Epithelial cell of prostate (primary cell): ENCODE measurements around the gene TMEM79.
A peak's percentile ranks its signal among the peaks of the same experiment; 100 is the strongest.

Experiments used
- DNase-seq: peaks from one replicate; pipeline ENCODE4 v3.0.0-alpha.2; 2011; ENCODE audit warnings: low read depth, low spot score
- H3K27ac ChIP-seq: fragments of 450-650 bp; 2 replicates; pipeline ENCODE4 v1.5.1; 2017; ENCODE audit warnings: mild to moderate bottlenecking

TMEM79 gene

GRCh38 chr1:156262461-156263287 is 21.5 kb upstream of the TMEM79 start:
- peak; percentile 58 for DNase-seq
- peak overlapping the region; percentile 87 for H3K27ac ChIP-seq

GRCh38 chr1:156263288-156263655 is 20.9 kb upstream of the TMEM79 start:
- H3K27ac ChIP-seq, result peak overlapping the region; percentile 87
- DNase-seq, result no peak

GRCh38 chr1:156266051-156266450 is 18.1 kb upstream of the TMEM79 start:
- H3K27ac ChIP-seq, result no peak overlapping the region
- DNase-seq, result no peak

- no peak for DNase-seq
- no peak overlapping the region for H3K27ac ChIP-seq
These were observed 15.8 kb upstream of the TMEM79 start for GRCh38 chr1:156268336-156268735.

- no peak for DNase-seq
- H3K27ac ChIP-seq, result peak overlapping the region; percentile 38
These were observed 13.8 kb upstream of the TMEM79 start for GRCh38 chr1:156270314-156270713.

- no peak overlapping the region for H3K27ac ChIP-seq
- no peak for DNase-seq
These were observed 7.6 kb upstream of the TMEM79 start for GRCh38 chr1:156276532-156276931.

GRCh38 chr1:156276966-156277381 is 7.2 kb upstream of the TMEM79 start:
- H3K27ac ChIP-seq, result no peak overlapping the region

GRCh38 chr1:156279837-156280236 is 4.3 kb upstream of the TMEM79 start:
- no peak overlapping the region for H3K27ac ChIP-seq
- no peak for DNase-seq

More at GRCh38 chr1:156276966-156277381, 7.2 kb upstream of the TMEM79 start:
- DNase-seq, result no peak

GRCh38 chr1:156281281-156281680 is 2.8 kb upstream of the TMEM79 start:
- DNase-seq, result no peak
- peak overlapping the region; percentile 87 for H3K27ac ChIP-seq

GRCh38 chr1:156281693-156282478 is 2.2 kb upstream of the TMEM79 start:
- H3K27ac ChIP-seq, result peak overlapping the region; percentile 87
- no peak for DNase-seq

- peak within 1 kb of the TSS; percentile 87 for H3K27ac ChIP-seq
- DNase-seq, result peak; percentile 97
These were observed 1.5 kb upstream of the TMEM79 start, which contains the start of gene SMG5 for GRCh38 chr1:156282479-156283222. Gene SMG5 (minus strand): TSS chr1:156282825. CDS start chr1:156282680, 145 bp downstream.

GRCh38 chr1:156283521-156283920 is 604 bp upstream of the TMEM79 start:
- peak overlapping the region; percentile 87 for H3K27ac ChIP-seq
- no peak for DNase-seq

- peak overlapping the region; percentile 87 for H3K27ac ChIP-seq
- no peak for DNase-seq
These were observed 632 bp downstream of the TMEM79 start for GRCh38 chr1:156284757-156285156.

- no peak for DNase-seq
- H3K27ac ChIP-seq, result peak overlapping the region; percentile 87
These were observed 1.3 kb downstream of the TMEM79 start for GRCh38 chr1:156285437-156285836.

- no peak for DNase-seq
- H3K27ac ChIP-seq, result no peak overlapping the region
These were observed 1.9 kb downstream of the TMEM79 start for GRCh38 chr1:156286061-156286460.

GRCh38 chr1:156289857-156290256 is 5.7 kb downstream of the TMEM79 start:
- no peak for DNase-seq
- no peak overlapping the region for H3K27ac ChIP-seq

GRCh38 chr1:156291226-156292061 is 7.3 kb downstream of the TMEM79 start:
- DNase-seq, result no peak
- H3K27ac ChIP-seq, result peak overlapping the region; percentile 27

- DNase-seq, result no peak
- no peak overlapping the region for H3K27ac ChIP-seq
These were observed 8.9 kb downstream of the TMEM79 start for GRCh38 chr1:156293098-156293434.

GRCh38 chr1:156293895-156294294 is 9.8 kb downstream of the TMEM79 start:
- no peak overlapping the region for H3K27ac ChIP-seq
- no peak for DNase-seq
